T-helper 2 cell treated with Interferon-gamma antibody and Interleukin-4, amounts not matched to agents 5 μg/mL and 100 μg/mL, for 36 hours (primary cell): Measurements from ENCODE around the gene PCDHA11.
"Not testable (repeated sequence)": the region's sequence is repeated elsewhere in the genome, so short reads cannot be mapped to it uniquely, and the experiment has no call there.

Experiments used
- DNase-seq: peaks from one replicate; pipeline ENCODE4 v3.0.0; 2021; ENCODE audit warnings: low spot score
- H3K27ac Mint-ChIP-seq: one replicate; pipeline ENCODE4 v1.8.0; 2021; ENCODE audit warnings: mild to moderate bottlenecking, mixed read lengths
- H3K27me3 Mint-ChIP-seq: one replicate; pipeline ENCODE4 v1.8.0; 2021; ENCODE audit warnings: low read depth, mixed read lengths
- H3K36me3 Mint-ChIP-seq: one replicate; pipeline ENCODE4 v1.8.0; 2021; ENCODE audit warnings: low read depth, mixed read lengths
- H3K4me1 Mint-ChIP-seq: one replicate; pipeline ENCODE4 v1.8.0; 2021; ENCODE audit warnings: low read depth, mixed read lengths
- H3K4me3 Mint-ChIP-seq: one replicate; pipeline ENCODE4 v1.8.0; 2022; ENCODE audit warnings: mild to moderate bottlenecking, moderate library complexity, mixed read lengths
- H3K9me3 Mint-ChIP-seq: one replicate; pipeline ENCODE4 v1.8.0; 2021; ENCODE audit warnings: mixed read lengths

The PCDHA11 gene

DNA sequence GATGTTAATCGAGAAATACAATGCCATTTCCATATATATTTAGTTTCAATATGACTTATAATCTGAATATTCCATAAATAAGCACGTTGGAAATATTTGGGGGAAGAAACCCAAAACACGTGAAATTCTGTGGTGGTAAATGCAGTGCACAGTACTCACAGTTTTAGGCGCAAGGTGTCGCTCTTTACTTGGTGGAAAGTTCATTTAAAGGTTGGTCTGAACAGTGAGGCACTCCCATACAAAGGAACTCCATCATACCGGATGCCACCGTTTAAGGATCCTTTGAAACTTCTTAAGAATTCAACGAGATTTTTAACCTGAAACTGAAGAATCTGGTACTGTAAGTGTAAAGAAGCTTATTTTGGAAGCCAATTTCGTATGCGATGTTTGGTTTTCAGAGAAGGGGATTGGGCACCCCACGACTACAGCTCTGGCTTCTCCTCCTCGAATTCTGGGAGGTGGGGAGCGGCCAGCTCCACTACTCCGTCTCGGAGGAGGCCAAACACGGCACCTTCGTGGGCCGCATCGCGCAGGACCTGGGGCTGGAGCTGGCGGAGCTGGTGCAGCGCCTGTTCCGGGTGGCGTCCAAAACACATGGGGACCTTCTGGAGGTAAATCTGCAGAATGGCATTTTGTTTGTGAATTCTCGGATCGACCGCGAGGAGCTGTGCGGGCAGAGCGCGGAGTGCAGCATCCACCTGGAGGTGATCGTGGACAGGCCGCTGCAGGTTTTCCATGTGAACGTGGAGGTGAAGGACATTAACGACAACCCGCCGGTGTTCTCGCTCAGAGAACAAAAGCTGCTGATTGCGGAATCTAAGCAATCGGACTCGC is at the start of gene PCDHA11:
Gene PCDHA11 (plus strand): TSS at position 237 of the 834 bp plus-strand sequence. CDS start 147 bp downstream, at position 384.
- no peak within 1 kb of the TSS for H3K27ac Mint-ChIP-seq
- H3K4me1 Mint-ChIP-seq: no peaks in the 10 kb centered on the region
- no peaks in the 10 kb centered on the region for H3K27me3 Mint-ChIP-seq
- DNase-seq: no peak
- H3K36me3 Mint-ChIP-seq: no peaks in the 10 kb centered on the region
- peaks cover 19% of the 10 kb centered on the region for H3K9me3 Mint-ChIP-seq
- no peak within 1 kb of the TSS for H3K4me3 Mint-ChIP-seq

DNA sequence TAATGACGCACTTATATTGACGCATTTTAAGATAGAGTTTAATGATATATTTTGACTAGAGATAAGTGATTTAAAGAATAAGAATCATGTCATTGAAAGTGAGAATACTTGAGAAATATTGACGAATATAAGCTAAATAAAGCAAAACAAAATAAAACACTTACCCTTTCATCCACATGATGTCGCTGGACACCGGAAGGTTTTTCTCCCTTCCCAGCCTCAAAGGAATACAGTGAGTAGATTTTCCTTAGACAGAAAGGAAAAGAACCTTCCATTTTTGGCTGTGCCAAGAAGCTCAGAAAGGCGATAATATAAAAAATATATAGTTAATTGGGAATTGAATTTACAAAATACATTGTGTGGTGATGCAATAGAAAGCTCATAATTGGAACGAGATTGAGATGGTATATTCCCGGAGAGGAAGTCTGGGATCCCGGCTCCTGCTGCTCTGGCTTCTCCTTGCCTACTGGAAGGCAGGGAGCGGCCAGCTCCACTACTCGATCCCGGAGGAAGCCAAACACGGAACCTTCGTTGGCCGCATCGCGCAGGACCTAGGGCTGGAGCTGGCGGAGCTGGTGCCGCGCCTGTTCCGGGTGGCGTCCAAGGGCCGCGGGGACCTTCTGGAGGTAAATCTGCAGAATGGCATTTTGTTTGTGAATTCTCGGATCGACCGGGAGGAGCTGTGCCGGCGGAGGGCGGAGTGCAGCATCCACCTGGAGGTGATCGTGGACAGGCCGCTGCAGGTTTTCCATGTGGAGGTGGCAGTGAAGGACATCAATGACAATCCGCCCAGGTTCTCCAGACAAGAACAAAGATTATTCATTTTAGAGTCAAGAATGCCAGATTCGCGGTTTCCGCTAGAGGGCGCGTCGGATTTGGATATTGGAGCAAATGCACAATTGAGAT is 47.1 kb upstream of the PCDHA11 start, which contains the start of gene PCDHA5:
Gene PCDHA5 (plus strand): TSS at position 239 of the 906 bp plus-strand sequence.
- H3K36me3 Mint-ChIP-seq: no peaks in the 10 kb centered on the region
- H3K27me3 Mint-ChIP-seq: no peaks in the 10 kb centered on the region
- no peak within 1 kb of the TSS for H3K4me3 Mint-ChIP-seq
- H3K9me3 Mint-ChIP-seq: peaks cover 18% of the 10 kb centered on the region
- H3K4me1 Mint-ChIP-seq: no peaks in the 10 kb centered on the region
- DNase-seq: no peak
- H3K27ac Mint-ChIP-seq: no peak within 1 kb of the TSS

DNA sequence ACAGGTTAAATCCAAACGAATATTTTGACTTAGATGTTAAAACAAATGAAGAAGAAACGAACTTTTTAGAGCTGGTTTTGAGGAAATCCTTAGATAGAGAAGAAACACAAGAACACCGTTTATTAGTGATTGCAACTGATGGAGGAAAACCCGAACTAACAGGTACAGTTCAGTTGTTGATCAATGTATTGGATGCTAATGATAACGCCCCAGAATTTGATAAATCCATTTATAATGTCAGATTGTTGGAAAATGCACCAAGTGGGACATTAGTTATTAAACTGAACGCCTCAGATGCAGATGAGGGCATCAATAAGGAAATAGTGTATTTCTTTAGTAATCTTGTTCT is 46.5 kb upstream of the PCDHA11 start:
- Mint-ChIP-seq H3K9me3 (peaks cover 25% of the 10 kb centered on the region), H3K4me3 (no peak overlapping the region), H3K4me1 (no peaks in the 10 kb centered on the region), H3K27ac (no peak overlapping the region), H3K36me3 (no peaks in the 10 kb centered on the region), H3K27me3 (no peaks in the 10 kb centered on the region)
- no peak for DNase-seq

- DNase-seq, H3K27ac Mint-ChIP-seq, H3K4me3 Mint-ChIP-seq, H3K4me1 Mint-ChIP-seq, H3K27me3 Mint-ChIP-seq, H3K36me3 Mint-ChIP-seq: not testable (repeated sequence)
- peaks cover 29% of the 10 kb centered on the region for H3K9me3 Mint-ChIP-seq
These were observed 45.8 kb upstream of the PCDHA11 start for GRCh38 chr5:140822969-140823368.

DNA sequence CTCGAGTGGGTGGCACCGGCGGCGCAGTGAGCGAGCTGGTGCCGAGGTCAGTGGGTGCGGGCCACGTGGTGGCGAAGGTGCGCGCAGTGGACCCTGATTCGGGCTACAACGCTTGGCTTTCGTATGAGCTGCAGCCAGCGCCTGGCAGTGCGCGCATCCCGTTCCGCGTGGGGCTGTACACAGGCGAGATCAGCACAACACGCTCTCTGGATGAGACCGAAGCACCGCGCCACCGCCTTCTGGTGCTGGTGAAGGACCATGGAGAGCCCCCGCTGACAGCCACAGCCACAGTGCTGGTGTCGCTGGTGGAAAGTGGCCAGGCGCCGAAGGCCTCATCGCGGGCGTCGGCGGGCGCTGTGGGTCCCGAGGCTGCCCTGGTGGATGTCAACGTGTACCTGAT is 45.3 kb upstream of the PCDHA11 start:
- H3K27me3 Mint-ChIP-seq: no peaks in the 10 kb centered on the region
- no peaks in the 10 kb centered on the region for H3K4me1 Mint-ChIP-seq
- DNase-seq: no peak
- no peak overlapping the region for H3K4me3 Mint-ChIP-seq
- H3K27ac Mint-ChIP-seq: no peak overlapping the region
- no peaks in the 10 kb centered on the region for H3K36me3 Mint-ChIP-seq
- H3K9me3 Mint-ChIP-seq: peaks cover 31% of the 10 kb centered on the region

DNA sequence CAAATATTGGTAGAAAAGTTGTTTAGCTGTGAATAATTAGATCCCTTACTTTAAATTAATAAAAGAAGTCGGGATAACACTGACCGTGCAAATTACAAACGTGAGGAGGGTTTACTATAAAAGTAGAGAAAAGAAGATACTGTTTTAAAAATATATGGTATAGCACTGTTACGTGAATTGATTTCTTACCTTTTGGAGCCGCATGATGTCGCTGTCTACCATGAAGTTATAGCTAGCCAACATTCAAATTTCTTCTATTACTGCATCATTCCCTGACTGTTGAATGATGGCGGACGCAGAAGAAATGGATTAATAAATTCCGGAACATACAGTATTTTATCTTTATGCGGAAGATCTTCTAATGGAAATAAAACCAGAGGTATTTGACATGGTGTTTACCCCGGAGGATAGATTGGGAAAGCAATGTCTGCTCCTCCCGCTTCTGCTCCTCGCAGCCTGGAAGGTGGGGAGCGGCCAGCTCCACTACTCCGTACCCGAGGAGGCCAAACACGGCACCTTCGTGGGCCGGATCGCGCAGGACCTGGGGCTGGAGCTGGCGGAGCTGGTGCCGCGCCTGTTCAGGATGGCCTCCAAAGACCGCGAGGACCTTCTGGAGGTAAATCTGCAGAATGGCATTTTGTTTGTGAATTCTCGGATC is 40.9 kb upstream of the PCDHA11 start, which contains the start of gene PCDHA6:
Gene PCDHA6 (plus strand): TSS at position 257 of the 658 bp plus-strand sequence. CDS start 132 bp downstream, at position 389.
- H3K27ac Mint-ChIP-seq: no peak within 1 kb of the TSS
- H3K4me1 Mint-ChIP-seq: no peaks in the 10 kb centered on the region
- no peaks in the 10 kb centered on the region for H3K27me3 Mint-ChIP-seq
- DNase-seq: no peak
- peaks cover 36% of the 10 kb centered on the region for H3K9me3 Mint-ChIP-seq
- peak within 1 kb of the TSS; percentile 24 for H3K4me3 Mint-ChIP-seq
- H3K36me3 Mint-ChIP-seq: no peaks in the 10 kb centered on the region

DNA sequence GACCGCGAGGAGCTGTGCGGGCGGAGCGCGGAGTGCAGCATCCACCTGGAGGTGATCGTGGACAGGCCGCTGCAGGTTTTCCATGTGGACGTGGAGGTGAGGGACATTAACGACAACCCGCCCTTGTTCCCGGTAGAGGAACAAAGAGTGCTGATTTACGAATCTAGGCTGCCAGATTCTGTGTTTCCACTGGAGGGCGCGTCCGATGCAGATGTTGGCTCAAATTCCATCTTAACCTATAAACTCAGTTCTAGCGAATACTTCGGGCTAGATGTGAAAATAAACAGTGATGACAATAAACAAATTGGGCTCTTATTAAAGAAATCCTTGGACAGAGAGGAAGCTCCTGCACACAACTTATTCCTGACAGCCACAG is 40.4 kb upstream of the PCDHA11 start:
- DNase-seq: no peak
- Mint-ChIP-seq H3K27me3 (no peaks in the 10 kb centered on the region), H3K27ac (no peak overlapping the region), H3K4me3 (peak overlapping the region; percentile 24), H3K36me3 (no peaks in the 10 kb centered on the region), H3K4me1 (no peaks in the 10 kb centered on the region), H3K9me3 (peaks cover 39% of the 10 kb centered on the region)

GRCh38 chr5:140829511-140830501 is 39.0 kb upstream of the PCDHA11 start:
- H3K27ac Mint-ChIP-seq, DNase-seq, H3K36me3 Mint-ChIP-seq, H3K4me3 Mint-ChIP-seq, H3K27me3 Mint-ChIP-seq, H3K4me1 Mint-ChIP-seq: not testable (repeated sequence)
- H3K9me3 Mint-ChIP-seq: peaks cover 43% of the 10 kb centered on the region

- no peak within 1 kb of the TSS for H3K4me3 Mint-ChIP-seq
- H3K9me3 Mint-ChIP-seq: peaks cover 22% of the 10 kb centered on the region
- no peaks in the 10 kb centered on the region for H3K27me3 Mint-ChIP-seq
These were observed 34.8 kb upstream of the PCDHA11 start, which contains the start of gene PCDHA7 for GRCh38 chr5:140833993-140834392. TSS of gene PCDHA7 (plus strand) at chr5:140834269. CDS start at chr5:140834384, 115 bp downstream.

DNA sequence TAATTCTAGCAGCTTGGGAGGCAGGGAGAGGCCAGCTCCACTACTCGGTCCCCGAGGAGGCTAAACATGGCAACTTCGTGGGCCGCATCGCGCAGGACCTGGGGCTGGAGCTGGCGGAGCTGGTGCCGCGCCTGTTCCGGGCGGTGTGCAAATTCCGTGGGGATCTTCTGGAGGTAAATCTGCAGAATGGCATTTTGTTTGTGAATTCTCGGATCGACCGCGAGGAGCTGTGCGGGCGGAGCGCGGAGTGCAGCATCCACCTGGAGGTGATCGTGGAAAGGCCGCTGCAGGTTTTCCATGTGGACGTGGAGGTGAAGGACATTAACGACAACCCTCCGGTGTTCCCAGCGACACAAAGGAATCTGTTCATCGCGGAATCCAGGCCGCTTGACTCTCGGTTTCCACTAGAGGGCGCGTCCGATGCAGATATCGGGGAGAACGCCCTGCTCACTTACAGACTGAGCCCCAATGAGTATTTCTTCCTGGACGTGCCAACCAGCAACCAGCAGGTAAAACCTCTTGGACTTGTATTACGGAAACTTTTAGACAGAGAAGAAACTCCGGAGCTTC is 34.2 kb upstream of the PCDHA11 start:
- not testable (repeated sequence) for H3K4me1 Mint-ChIP-seq, H3K4me3 Mint-ChIP-seq, H3K27me3 Mint-ChIP-seq, H3K36me3 Mint-ChIP-seq, DNase-seq, H3K27ac Mint-ChIP-seq
- peaks cover 18% of the 10 kb centered on the region for H3K9me3 Mint-ChIP-seq

More at GRCh38 chr5:140833993-140834392, 34.8 kb upstream of the PCDHA11 start, which contains the start of gene PCDHA7:
- H3K27ac Mint-ChIP-seq: peak within 1 kb of the TSS; percentile 10
- no peak for DNase-seq
- no peaks in the 10 kb centered on the region for H3K36me3 Mint-ChIP-seq
- H3K4me1 Mint-ChIP-seq: no peaks in the 10 kb centered on the region

- no peak overlapping the region for H3K27ac Mint-ChIP-seq
These were observed 32.9 kb upstream of the PCDHA11 start for GRCh38 chr5:140835622-140836510.

More at GRCh38 chr5:140835622-140836510, 32.9 kb upstream of the PCDHA11 start:
- Mint-ChIP-seq H3K36me3 (no peaks in the 10 kb centered on the region), H3K4me3 (no peak overlapping the region), H3K27me3 (no peaks in the 10 kb centered on the region), H3K9me3 (peaks cover 27% of the 10 kb centered on the region), H3K4me1 (no peaks in the 10 kb centered on the region)
- no peak for DNase-seq
